GM12875 (cell line): Measurements from ENCODE around the gene PPP1R27.

ENCODE experiments used
- H3K4me3 ChIP-seq: one replicate; pipeline ENCODE4 v1.5.1; 2011; ENCODE audit warnings: low read depth, low read length, control low read depth
- CTCF ChIP-seq: IDR thresholded peaks from 2 replicates; pipeline ENCODE4 v1.5.1; 2011; ENCODE audit warnings: low read depth, mild to moderate bottlenecking, control low read depth, inconsistent platforms, low read length, moderate library complexity, borderline replicate concordance; ENCODE audit not compliant: insufficient read depth

Gene PPP1R27

GRCh38 chr17:81831563-81831956 lies 3.3 kb downstream of the PPP1R27 start:
- H3K4me3 ChIP-seq = peak overlapping the region; percentile 1
- TF ChIP-seq CTCF = no peak

DNA sequence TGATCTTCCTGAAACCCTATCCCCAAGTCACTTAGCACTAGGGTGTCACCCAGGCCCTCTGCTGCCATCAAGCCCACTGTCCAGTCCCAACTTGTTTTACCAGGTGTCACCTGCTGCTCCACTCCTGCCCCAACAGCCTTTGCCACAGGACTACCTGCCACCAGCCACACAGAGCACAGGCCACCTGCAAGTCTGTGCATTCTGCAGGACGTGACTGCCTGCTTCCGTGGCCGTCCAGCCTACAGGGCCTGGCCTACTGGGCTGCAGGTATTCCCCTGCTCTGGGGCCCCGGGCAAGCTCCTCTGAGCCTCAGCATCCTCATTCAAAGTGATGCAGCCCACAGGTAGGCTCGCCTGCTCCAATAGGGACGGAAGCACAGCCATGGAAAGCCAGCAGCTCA lies 5.0 kb downstream of the PPP1R27 start:
- H3K4me3 ChIP-seq = no peak overlapping the region
- no peak for TF ChIP-seq CTCF

DNA sequence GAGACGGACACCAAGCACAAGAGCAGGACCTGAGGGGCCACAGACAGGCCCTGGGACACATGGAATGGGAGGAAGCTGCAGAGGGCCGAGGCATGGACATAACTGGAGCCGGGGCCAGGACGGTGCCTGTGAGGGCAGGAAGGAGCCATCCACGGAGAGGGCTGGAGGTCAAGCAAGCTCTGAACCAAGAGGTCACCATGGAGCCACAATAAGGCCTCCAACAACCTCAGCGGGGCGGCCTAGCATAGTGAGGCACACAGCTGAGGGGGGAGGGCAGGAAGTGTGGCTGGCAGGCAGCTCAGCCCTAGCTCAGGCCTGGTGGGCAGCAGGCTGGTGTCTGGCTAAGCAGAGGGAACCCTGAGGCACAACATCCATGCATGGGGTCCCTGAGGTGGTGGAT lies 6.2 kb downstream of the PPP1R27 start:
- H3K4me3 ChIP-seq = no peak overlapping the region
- TF ChIP-seq CTCF = no peak

- no peak overlapping the region for H3K4me3 ChIP-seq
- TF ChIP-seq CTCF = no peak
Measured at GRCh38 chr17:81825841-81826466, 8.9 kb downstream of the PPP1R27 start.

GRCh38 chr17:81824595-81824994 lies 10.3 kb downstream of the PPP1R27 start:
- TF ChIP-seq CTCF = no peak
- no peak overlapping the region for H3K4me3 ChIP-seq

DNA sequence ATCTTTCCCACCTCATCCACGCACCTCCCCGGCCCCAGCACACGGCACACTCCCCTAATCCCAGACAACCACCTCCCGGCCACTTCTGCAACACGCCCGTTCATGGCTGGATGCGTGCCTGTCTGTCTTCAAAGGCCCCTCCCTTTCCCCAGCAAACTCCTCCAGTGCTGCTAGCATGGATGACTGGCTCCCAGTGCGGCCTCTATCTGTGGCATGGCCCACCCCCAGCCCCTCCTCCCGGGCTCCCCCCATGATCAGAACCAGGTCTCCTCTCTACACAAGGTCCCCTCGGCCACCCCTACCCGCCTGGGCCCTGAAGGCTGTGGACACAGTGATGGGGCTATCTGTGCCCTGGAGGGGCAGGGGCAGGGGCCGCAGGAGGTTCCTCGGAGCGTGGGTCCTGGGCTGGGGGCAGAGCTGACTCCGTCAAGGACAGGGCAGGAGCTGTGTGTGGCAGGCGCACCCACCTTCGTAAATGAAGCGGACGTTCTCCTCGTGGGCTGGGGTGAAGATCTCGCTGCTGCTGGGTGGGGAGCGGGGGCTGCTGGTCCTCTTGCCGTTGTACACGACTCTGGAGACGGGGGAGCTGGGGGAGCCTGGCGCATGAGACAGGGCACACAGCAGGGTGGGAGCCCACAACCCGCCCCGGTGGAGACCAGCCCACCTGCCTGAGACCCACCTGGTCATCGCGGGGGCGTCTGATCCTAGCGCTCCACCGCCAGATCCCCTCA lies 10.9 kb downstream of the PPP1R27 start:
- no peak overlapping the region for H3K4me3 ChIP-seq
- TF ChIP-seq CTCF = no peak
